HT-29 (cell line): ENCODE results near the gene CUL2. TPM values are rescaled to one million over a fixed set of nuclear protein-coding genes. Genes with fewer than 3 reads are reported as not detected.
A peak's percentile ranks its signal among the peaks of the same experiment; 100 is the strongest.
"Not testable (repeated sequence)": the region's sequence is repeated elsewhere in the genome, so short reads cannot be mapped to it uniquely, and the experiment has no call there.

Source experiments
- DNase-seq: peaks from one replicate; pipeline ENCODE4 v3.0.0-alpha.2; 2015; ENCODE audit warnings: low spot score
- total RNA-seq: library from RNA; depleted of rRNA; stranded (reverse); fragments of >200 nt; shearing (Covaris generic); gene quantifications from 2 replicates; pipeline ENCODE4 v1.2.3, GENCODE V29; 2014

Gene CUL2
- total RNA-seq, 1 experiment from 2014 or later, result 7.1 TPM

DNA sequence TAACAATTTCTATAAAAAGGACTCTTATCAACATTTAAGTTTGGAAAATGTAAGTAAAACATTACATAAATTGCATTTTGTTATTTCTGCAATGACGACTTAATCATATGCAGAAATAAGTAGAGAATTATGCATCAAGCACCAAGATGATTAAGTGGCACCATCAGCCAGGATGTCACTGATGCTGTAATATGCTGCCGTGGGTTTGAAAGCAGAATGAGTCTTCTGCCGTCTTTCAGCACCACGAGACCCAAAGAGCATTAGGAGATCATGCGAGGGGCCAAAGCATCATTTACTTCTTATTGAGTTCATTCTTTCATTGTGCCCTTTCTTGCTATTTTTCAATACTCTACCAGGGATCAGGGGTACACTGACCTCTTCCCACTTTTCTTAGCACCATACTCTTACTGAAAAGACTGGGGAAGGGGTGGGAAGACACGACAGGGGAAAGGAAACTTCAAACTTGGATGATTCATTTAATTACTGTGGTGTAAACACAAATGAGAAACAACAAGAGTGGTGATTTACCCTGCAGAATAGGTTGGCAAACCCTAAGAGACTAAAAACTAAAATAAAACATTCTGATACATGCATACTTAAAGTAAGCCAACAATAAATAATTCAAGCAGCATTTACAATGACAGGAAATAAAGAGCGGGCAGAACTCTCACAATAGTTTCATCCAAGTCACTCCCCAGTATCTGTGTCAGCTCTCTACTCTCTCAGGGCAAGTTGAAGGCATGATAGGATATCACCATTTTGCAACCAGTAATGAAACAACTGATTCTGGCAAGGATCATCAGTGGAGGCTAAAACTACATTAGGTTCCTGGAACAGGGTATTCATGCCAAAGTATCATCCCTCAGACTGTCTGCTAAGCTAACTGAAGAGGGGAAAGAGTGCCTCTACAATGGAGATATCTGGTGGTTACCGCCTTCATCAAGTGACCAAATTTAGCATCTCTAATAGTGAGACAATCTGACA is 70.8 kb downstream of the CUL2 start:
- DNase-seq, result no peak

DNA sequence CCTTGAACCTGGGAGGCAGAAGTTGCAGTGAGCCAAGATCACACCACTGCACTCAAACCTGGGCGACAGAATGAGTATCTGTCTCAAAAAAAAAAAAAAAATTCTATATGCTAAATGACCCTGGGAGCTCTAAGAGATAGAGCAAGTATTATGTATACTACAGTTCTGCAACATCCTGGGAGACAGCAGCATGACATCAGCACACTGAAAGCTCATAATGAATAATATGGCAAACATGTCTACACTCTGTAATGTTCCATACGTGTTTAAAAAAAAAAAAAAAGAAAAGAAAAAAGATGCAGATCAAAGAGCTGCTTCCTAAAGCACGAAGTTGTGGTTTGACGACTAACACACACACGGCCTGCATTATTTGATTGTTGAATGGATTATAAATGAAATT is 72.5 kb downstream of the CUL2 start:
- DNase-seq, result no peak

DNA sequence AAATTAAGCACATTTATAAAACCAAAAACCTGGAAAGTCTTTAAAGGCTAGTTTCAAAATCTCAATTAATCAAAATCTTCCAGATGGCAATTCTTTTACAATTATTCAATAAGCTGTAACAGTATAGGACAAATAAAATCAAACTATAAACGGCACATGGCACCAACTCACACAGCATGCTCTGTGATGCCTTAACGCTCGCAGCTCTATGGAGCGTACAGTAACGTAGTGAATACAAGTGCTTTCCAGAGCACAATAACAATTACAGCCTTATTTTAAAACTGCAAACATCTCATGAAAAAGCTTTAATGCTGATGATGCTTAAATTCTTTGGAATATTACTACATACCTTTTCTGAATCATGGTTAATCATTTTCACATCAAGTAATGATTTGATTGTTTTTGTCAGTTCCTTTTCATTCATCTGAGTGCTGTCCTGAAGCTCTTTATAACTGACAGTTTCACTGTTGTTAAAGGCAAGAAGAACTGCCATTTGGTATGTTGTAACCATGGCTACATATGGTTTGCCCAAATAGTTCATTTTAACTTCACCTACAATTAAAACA is 74.2 kb downstream of the CUL2 start:
- no peak for DNase-seq

DNA sequence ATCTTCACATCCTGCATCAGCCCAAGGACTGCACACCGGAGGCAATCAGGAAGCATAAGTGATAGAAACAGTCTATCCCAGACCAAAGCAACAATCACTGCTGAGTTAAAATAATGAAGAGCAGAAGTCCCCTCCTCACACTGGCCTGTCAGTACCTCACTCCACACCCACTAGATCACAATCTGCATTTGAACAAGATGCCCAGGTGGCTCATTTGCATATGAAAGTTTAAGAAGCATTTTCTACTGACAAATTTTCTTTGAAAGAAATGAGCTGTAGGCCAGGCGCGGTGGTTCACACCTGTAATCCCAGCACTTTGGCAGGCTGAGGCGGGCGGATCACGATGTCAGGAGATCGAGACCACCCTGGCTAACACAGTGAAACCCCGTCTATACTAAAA is 77.4 kb downstream of the CUL2 start:
- no peak for DNase-seq

DNA sequence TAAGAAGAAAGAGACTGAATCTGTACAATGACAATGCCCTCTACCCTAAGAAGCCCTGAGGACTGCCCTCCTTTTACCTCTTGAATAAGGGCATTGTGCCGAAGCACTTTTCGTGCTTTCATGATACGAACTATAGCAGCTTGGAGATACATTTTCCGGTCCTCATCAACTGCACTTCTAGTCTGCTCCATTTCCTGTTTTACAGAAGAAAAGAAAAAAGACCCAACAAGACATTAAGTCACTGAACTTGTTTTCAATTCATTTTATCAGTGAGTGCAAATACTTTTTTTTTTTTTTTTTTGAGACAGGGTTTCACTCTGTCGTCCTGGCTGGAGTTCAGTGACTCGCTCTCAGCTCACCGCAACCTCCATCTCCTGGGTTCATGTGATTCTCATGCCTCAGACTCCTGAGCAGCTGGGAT is 78.4 kb downstream of the CUL2 start:
- DNase-seq, result no peak

DNA sequence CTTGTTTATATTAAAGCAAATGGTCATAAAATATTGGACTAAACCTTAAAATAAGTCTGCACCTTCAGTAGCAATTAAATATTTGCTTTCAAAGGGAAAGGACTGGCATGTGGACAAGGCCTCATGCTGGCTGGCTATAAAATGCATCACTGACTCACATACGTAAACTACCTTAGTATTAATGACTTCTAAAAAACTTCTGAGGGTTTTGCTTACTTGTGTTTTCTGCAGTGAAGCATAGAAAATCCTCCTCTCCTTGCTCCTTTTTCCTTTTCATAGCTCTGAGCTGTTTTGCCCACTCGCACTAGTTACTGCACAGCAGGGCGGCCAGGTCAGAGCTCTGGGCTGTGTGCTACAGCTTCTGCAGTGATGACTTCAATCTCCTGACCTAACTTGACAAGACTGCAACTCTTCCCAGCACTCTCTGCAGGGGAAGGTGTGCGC is 82.3 kb downstream of the CUL2 start:
- DNase-seq, result no peak

DNA sequence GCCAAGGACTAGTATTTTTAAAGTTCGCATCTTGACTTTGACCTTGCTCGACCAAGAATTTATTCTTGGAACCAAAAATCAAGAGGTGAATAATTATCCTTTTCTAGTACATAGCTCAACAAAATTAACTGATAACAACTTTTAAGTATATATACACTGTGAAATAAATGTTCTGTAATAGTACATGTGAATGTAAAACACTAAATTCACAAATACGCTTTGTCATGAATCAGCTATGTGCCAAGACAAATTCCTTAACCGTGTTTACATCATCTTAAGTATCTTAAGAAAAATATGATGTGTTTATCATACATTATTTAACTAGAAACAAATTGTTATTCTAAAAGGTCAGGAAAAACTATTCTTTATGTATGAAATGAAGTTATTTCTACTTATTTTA is 83.3 kb downstream of the CUL2 start:
- DNase-seq, result no peak

DNA sequence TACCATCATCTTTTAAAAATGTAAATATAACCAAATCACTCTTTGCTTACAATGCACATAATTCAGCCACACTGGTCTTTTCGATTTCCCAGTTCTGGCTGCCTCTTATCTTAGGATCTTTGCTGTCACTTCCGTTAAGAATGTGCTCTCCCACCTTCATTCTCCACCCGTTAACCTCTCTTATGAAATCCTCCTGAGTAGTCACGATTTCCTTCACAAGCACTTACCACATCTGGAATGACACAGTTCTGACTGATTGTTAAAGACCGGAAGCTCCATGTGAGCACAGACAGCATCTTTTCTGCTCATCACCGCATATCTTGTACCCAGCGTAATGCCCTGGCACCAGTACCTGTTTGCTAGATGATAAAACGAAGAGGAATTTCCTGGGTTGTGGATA is 84.3 kb downstream of the CUL2 start:
- DNase-seq, result peak; percentile 39

DNA sequence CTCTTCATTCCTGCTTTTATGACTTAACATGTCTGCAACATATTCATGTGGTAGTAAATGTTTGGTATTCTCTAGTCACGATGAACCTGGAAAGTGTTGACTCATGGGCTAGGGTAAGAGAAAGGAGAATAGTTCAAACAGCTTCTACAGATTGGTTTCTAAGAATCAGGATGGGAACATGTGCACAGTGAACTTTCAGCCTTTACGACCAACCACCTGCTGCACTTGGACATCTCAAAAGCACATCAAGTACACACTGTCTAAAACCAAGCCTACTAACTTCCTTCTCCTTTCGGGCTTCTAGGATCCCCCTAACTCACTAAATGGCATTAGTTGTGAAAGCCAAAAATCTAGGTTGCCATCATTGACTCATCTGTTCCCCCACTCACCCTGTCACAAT is 85.5 kb downstream of the CUL2 start:
- no peak for DNase-seq

DNA sequence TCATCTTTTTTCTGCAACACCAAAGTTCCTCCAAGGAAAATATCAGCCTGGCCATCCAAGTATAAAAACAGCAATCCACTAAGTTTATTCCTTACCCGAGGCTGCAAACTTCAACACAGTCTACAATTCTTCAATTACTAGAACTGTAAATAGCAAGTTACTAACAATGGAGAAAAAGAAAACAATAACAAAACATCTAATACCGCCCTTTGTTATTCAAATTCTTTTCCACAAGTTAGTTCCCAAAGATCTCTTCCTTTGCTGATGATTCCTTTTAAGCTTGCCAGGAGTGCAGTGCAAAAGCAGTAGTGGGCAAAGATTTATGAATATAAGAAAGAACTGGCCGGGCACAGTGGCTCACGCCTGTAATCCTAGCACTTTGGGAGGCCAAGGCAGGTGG is 86.2 kb downstream of the CUL2 start:
- DNase-seq, result no peak

DNA sequence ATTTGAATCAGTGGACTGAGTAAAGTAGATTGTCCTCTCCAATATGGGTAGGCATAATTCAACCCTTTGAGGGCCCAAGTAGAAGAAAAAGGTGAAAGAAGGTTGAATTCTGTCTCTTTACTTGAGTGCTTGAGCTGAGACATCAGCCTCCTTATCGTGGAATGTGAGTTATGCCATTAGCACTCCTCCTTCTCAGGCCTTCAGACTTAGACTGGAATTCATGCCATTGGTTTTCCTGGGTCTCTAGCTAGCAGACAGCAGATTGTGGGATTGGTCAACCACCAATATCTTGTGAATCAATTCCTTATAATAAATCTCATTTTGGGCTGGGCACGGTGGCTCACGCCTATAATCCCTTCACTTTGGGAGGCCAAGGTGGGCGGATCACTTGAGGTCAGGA is 89.2 kb downstream of the CUL2 start:
- DNase-seq, result no peak

DNA sequence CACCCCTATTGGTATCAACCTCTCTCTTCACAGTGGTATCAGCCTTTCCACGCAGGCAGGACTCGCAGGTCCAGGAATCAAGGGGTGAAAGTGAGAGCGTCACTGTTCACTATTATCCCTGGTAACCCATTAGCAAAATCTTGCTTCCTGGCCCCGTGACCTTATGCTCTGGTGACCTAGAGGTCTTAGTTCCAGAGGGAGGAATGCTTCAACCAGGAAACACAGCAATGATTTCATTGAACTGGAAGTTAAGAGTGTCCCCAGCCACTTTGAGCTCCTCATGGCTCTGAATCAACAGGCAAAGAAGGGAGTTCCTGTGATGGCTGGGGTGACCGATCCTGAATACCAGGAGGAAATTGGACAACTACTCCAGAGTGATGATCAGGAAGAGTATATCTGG is 90.6 kb downstream of the CUL2 start:
- DNase-seq, result no peak

DNA sequence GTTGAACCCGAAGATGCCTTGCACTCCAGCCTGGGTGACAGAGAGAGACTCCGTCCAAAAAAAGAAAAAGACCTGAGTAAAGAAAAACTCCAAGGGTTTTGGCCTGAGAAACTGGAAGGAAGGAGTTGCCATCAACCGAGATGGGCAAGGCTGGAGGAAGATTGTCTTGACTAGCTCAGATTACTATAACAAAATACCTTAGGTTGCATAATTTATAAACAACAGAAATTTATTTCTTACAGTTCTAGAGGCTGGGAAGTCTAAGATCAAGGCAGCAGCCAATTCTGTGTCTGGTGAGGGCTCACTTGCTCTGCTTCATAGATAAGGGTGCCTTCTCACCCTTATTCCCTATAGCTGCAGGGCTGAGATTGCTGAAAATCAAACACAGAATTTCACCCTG is 91.2 kb downstream of the CUL2 start:
- no peak for DNase-seq

DNA sequence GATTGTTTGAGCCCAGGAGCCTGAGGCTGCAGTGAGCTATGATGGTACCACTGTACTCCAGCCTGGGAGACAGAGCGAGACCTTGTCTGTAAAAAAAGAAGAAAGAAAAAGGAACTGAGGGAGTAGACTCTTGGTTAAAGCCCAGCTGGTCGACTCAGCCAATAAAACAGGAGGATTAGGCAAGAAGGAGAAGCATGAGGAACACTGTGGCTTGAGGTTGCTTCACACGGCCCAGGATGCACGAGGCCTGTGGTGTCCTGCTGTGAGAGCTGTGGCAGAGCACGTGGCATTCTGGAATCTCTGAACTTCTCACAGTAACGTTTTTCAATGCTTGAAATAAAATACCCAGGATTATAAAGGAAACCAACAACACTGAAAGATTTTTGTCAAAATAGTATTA is 93.3 kb downstream of the CUL2 start:
- DNase-seq, result no peak

DNA sequence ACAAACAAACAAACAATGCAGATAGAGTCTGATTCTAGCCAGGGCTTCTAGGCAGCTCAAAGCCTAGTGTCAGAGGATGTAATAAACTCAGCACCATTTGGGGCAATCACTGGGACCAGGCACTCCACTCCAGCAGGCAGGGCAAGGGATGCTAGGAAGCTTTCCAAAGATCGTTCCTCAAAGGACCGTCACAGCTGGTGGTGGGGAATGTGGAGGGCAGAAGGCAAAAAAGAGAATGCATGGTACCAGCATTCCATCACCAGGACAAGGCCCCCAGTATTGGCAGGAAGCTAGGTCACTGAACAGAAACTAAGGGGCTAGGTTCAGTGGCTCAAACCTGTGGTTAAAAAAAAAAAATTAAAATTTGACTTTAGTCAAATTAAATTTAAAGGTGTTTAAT is 94.2 kb downstream of the CUL2 start:
- DNase-seq, result no peak

DNA sequence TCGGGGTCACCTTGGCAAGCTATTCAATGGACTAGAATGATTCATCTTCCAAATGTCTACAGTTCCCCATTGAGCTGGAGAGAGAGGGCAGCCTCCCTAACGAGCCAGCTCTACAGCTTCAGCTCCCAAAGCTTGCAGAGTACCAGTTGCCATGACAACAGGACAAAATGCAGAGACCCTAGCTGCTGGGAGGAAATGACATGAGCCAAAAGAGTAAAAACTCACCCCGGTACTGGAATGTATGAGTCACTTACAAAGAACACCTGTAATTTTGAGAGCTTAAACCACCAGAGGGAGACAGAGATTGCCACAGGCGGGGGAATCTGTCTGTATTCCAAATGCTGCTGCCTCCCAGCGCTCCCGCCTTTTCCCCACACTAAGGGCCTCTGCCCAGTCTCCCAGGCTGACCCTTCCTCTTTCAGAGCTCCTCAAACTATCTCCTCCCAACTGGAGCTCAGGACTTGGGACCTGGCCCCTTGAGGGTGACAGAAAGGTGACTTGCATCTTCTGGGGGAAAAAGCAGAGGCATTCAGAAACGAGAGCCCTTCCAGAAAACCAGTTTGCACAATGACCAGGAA is 95.5 kb downstream of the CUL2 start:
- peak; percentile 86 for DNase-seq

DNA sequence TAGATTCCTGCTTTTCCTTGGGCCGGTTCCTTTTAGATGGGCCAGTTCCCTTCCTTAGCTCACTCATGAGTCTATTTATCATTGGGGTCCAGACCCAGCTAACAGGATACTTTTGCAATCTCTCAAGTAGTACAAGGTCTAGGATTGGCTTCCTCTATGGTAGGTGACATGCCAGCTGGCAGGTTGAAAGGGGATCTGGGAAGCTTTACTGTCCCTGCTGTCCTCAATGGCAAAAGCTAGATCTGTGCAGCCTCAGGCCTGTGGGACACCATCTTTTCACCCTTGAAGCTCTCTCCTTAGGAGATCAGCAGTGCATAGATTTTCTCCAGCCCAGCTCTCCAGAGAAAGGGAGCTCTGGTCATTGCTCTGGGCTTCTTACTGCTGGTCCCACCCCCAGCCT is 96.4 kb downstream of the CUL2 start:
- no peak for DNase-seq

DNA sequence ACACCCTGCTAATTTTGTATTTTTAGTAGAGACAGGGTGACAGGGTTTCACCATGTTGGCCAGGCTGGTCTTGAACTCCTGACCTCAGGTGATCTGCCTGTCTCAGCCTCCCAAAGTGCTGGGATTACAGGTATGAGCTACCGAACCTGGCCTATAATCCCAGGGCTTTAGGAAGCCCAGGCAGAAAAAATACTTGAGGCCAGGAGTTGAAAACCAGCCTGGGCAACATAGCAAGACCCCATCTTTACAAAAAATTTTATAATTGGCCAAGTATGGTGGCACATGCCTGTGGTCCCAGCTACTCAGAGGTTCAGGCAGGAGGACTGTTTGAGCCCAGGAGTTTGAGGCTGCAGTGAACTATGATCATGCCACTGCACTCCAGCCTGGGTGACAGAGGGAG is 99.0 kb downstream of the CUL2 start:
- not testable (repeated sequence) for DNase-seq

DNA sequence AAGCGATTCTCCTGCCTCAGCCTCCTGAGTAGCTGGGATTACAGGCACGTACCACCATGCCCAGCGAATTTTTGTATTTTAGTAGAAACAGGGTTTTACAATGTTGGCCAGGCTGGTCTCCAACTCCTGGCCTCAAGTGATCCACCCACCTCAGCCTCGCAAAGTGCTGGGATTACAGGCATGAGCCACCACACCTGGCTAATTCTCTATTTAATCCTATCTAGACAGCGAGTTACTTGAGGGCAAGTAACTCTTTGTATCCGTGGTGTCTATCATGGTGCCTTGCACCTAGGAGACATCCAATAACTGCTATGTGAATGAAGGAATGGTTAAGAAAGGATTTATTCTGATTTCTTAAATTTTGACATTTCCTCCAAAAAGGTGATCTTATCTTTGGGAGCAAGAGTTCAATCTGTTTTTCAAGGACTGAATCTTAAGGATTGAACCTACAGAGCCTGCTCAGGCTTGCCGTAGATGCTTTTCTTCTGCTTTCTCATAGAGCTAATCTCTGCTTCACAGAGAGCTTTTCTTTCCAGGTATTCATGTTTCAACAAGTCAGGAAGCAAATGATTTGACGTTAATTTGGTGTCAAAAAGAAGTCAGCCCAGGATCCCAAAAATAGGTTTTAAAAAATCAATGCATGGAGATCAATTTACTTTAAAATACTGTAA is 101.6 kb downstream of the CUL2 start:
- DNase-seq, result no peak

DNA sequence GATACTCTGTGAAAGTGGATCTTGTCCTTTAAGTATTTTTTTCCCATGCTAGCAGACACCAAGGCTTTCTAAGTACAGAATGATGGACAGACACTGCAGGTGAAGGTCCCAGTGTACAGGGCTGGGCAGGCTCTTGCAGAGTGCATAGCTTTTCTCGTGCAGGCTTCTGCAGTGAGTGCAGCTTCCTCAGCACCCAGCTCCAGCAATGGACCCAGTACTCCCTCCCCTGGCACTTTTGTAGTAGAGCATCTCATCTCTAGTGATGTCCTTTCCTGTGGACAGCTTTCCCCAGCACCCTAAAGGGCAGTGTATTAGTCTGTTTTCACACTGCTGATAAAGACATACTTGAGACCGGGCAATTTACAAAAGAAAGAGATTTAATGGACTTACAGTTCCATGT is 104.3 kb downstream of the CUL2 start:
- DNase-seq, result peak; percentile 66

DNA sequence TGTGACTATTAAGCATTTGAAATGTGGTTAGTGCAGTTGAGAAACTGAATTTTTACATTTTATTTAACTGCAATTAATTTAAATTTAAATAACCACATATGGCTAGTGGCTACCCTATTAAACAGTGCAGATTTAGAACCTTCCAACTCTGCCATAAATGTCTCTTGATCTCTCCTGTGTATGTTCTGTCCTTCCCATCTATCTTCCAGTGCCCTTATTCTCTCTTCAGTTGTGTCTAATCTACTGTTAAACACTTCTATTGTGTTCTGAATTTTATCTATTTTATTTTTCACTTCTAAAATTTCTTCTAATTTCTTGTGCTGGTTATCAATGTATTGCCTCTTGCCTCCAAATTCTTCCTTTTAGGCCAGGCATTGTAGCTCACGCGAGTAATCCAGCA is 105.0 kb downstream of the CUL2 start:
- DNase-seq, result no peak

DNA sequence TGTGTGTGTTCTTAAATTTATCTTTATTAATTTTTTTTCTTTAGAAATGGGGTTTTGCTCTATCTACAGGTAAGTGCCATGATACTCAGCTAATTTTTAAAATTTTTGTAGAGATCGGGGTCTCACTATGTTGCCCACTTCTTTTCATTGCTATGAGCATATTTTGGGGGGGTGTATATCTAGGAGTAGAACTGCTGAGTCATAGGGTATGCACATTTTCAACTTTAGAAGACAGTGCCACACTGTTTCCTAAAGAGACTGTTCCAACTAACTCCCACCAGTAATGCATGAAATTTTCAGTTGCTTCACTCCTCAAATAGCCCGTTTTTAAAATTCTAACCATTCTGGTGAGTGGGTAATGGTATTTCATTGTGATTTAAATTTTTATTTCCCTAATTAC is 108.3 kb downstream of the CUL2 start:
- DNase-seq, result no peak
